ENCODE data around the gene NPHS1.

The NPHS1 gene

DNA sequence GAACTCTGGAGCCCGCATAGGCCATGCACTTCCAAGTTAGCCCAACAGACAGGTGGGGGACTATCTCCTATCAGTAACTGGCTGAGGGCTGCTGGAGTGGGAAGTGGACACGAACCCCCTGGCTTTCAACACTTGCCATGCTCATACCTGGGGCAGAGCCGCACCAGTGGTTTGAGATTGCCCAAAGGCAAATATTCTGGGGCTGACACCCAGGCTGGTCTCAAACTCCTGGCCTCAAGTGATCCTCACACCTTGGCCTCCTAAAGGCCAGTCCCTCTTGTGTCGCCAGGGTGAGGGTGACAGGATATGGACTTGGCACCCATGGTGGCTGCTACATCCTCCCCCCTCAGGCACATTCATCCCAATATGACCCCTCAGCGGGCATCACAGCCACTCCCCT lies 34.9 kb upstream of the NPHS1 start:
- Histone ChIP-seq H2AFZ (ENCODE audit: low read length) (no peak overlapping the region), H3K36me3 (ENCODE audit: insufficient read depth, low read length) (peaks cover 29% of the 10 kb centered on the region; the same call in 1 of the 2 replicates), H3K4me3 (ENCODE audit: low read length, poor library complexity, severe bottlenecking) (no peak overlapping the region), H4K20me1 (ENCODE audit: insufficient read depth, low read length, poor library complexity, severe bottlenecking) (no peaks in the 10 kb centered on the region), H3K4me2 (ENCODE audit: low read depth, low read length, poor library complexity, severe bottlenecking) (no peak overlapping the region), H3K27me3 (ENCODE audit: insufficient read depth, low read length, poor library complexity, severe bottlenecking) (no peaks in the 10 kb centered on the region), H3F3A (ENCODE audit: low read depth) (no peaks in the 10 kb centered on the region), H3K9me3 (ENCODE audit: insufficient read depth, low read depth, low read length) (no peaks in the 10 kb centered on the region), H3K9me2 (replicated peaks; ENCODE audit: low read depth, low read length) (no peaks in the 10 kb centered on the region), H3K79me2 (ENCODE audit: insufficient read depth, low read length) (no peaks in the 10 kb centered on the region), H3K4me1 (ENCODE audit: insufficient read depth, low read length, poor library complexity, severe bottlenecking) (no peaks in the 10 kb centered on the region), H3K9ac (ENCODE audit: low read depth, low read length, poor library complexity, severe bottlenecking) (no peak overlapping the region)
- TF ChIP-seq EZH2phosphoT487 (IDR thresholded peaks at IDR 0.05; ENCODE audit: borderline replicate concordance) = no peak
- TF ChIP-seq, protein P1, sequence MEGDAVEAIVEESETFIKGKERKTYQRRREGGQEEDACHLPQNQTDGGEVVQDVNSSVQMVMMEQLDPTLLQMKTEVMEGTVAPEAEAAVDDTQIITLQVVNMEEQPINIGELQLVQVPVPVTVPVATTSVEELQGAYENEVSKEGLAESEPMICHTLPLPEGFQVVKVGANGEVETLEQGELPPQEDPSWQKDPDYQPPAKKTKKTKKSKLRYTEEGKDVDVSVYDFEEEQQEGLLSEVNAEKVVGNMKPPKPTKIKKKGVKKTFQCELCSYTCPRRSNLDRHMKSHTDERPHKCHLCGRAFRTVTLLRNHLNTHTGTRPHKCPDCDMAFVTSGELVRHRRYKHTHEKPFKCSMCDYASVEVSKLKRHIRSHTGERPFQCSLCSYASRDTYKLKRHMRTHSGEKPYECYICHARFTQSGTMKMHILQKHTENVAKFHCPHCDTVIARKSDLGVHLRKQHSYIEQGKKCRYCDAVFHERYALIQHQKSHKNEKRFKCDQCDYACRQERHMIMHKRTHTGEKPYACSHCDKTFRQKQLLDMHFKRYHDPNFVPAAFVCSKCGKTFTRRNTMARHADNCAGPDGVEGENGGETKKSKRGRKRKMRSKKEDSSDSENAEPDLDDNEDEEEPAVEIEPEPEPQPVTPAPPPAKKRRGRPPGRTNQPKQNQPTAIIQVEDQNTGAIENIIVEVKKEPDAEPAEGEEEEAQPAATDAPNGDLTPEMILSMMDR (conservative IDR thresholded peaks at IDR 0.05; ENCODE audit: low read length) = no peak

DNA sequence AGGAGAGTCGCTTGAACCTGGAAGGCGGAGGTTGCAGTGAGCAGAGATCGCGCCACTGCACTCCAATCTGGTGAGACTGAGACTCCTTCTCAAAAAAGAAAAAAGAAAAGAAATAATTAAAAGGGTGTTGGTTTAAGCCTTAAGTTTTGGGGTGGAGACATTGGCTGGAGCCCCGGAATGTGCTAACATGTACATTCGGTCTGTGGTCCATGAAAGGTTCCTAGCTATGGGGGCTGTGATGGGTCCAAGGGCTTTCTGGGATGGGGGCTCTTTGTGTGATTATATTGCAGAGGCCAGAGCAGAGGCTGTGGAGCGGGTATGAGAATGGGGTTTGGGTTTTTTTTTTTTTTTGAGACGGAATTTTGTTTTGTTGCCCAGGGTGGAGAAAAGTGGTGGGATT lies 33.6 kb upstream of the NPHS1 start:
- H3K4me1 ChIP-seq (ENCODE audit: insufficient read depth, low read length, poor library complexity, severe bottlenecking) = no peaks in the 10 kb centered on the region
- no peak overlapping the region for H3K4me3 ChIP-seq (ENCODE audit: low read length, poor library complexity, severe bottlenecking)
- TF ChIP-seq EZH2phosphoT487 (IDR thresholded peaks at IDR 0.05; ENCODE audit: borderline replicate concordance) = no peak
- TF ChIP-seq, protein P1 (conservative IDR thresholded peaks at IDR 0.05; ENCODE audit: low read length) = no peak
- no peaks in the 10 kb centered on the region for H3F3A ChIP-seq (ENCODE audit: low read depth)
- H3K4me2 ChIP-seq (ENCODE audit: low read depth, low read length, poor library complexity, severe bottlenecking) = no peak overlapping the region
- H3K9me2 ChIP-seq (replicated peaks; ENCODE audit: low read depth, low read length) = no peaks in the 10 kb centered on the region
- peaks cover 29% of the 10 kb centered on the region; the same call in 1 of the 2 replicates for H3K36me3 ChIP-seq (ENCODE audit: insufficient read depth, low read length)
- no peaks in the 10 kb centered on the region for H4K20me1 ChIP-seq (ENCODE audit: insufficient read depth, low read length, poor library complexity, severe bottlenecking)
- H3K9ac ChIP-seq (ENCODE audit: low read depth, low read length, poor library complexity, severe bottlenecking) = no peak overlapping the region
- no peaks in the 10 kb centered on the region for H3K79me2 ChIP-seq (ENCODE audit: insufficient read depth, low read length)
- no peaks in the 10 kb centered on the region for H3K9me3 ChIP-seq (ENCODE audit: insufficient read depth, low read depth, low read length)
- no peak overlapping the region for H2AFZ ChIP-seq (ENCODE audit: low read length)
- H3K27me3 ChIP-seq (ENCODE audit: insufficient read depth, low read length, poor library complexity, severe bottlenecking) = no peaks in the 10 kb centered on the region

DNA sequence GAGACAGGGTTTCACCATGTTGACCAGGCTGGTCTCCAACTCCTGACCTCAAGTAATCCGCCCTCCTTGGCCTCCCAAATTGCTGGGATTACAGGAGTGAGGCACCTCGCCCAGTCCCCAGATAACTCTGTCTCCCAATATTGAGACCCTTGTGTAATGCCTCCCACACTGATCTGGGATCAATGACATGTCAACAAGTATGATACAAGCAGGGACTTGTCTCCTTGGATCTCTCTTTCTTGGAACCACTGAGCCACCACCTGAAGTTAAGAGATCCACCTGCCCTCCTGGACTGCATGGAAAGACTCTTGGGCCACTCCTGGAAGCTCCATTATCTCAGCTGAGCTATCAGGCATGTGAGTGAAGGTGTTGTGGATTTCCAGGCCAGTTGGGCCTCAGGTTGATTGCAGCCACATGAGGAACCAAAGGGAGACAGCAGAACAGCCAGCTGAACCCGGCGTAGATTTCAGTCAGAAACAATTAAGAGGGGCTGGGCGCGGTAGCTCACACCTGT lies 33.0 kb upstream of the NPHS1 start:
- no peak overlapping the region for H3K4me2 ChIP-seq (ENCODE audit: low read depth, low read length, poor library complexity, severe bottlenecking)
- no peak overlapping the region for H3K9ac ChIP-seq (ENCODE audit: low read depth, low read length, poor library complexity, severe bottlenecking)
- peaks cover 25% of the 10 kb centered on the region; the same call in 1 of the 2 replicates for H3K36me3 ChIP-seq (ENCODE audit: insufficient read depth, low read length)

More for the DNA sequence above, 33.0 kb upstream of the NPHS1 start:
- no peaks in the 10 kb centered on the region for H3K79me2 ChIP-seq (ENCODE audit: insufficient read depth, low read length)
- H3K27me3 ChIP-seq (ENCODE audit: insufficient read depth, low read length, poor library complexity, severe bottlenecking) = no peaks in the 10 kb centered on the region
- TF ChIP-seq EZH2phosphoT487 (IDR thresholded peaks at IDR 0.05; ENCODE audit: borderline replicate concordance) = no peak
- TF ChIP-seq, protein P1 (conservative IDR thresholded peaks at IDR 0.05; ENCODE audit: low read length) = no peak
- H2AFZ ChIP-seq (ENCODE audit: low read length) = no peak overlapping the region
- no peaks in the 10 kb centered on the region for H3K9me2 ChIP-seq (replicated peaks; ENCODE audit: low read depth, low read length)
- H3F3A ChIP-seq (ENCODE audit: low read depth) = no peaks in the 10 kb centered on the region
- no peaks in the 10 kb centered on the region for H3K4me1 ChIP-seq (ENCODE audit: insufficient read depth, low read length, poor library complexity, severe bottlenecking)
- H3K9me3 ChIP-seq (ENCODE audit: insufficient read depth, low read depth, low read length) = no peaks in the 10 kb centered on the region
- H3K4me3 ChIP-seq (ENCODE audit: low read length, poor library complexity, severe bottlenecking) = no peak overlapping the region
- no peaks in the 10 kb centered on the region for H4K20me1 ChIP-seq (ENCODE audit: insufficient read depth, low read length, poor library complexity, severe bottlenecking)

Data from Loucy (cell line).